GM18502 (cell line): ENCODE data around the gene TNS3.

Source experiments
- ATAC-seq: cut with Tn5 transposase; IDR thresholded peaks from one replicate; pipeline ENCODE4 v1.9.1; 2021; ENCODE audit warnings: mild to moderate bottlenecking; ENCODE audit not compliant: unreplicated experiment, poor library complexity

TNS3 gene

GRCh38 chr7:47415318-47416212 lies 166.3 kb downstream of the TNS3 start:
- ATAC-seq = no peak

- no peak for ATAC-seq
Observed at GRCh38 chr7:47414342-47415317, 167.3 kb downstream of the TNS3 start.

GRCh38 chr7:47413526-47414341 lies 168.2 kb downstream of the TNS3 start:
- no peak for ATAC-seq

GRCh38 chr7:47411901-47412300 lies 170.0 kb downstream of the TNS3 start:
- ATAC-seq = no peak

GRCh38 chr7:47411281-47411869 lies 170.5 kb downstream of the TNS3 start:
- no peak for ATAC-seq

DNA sequence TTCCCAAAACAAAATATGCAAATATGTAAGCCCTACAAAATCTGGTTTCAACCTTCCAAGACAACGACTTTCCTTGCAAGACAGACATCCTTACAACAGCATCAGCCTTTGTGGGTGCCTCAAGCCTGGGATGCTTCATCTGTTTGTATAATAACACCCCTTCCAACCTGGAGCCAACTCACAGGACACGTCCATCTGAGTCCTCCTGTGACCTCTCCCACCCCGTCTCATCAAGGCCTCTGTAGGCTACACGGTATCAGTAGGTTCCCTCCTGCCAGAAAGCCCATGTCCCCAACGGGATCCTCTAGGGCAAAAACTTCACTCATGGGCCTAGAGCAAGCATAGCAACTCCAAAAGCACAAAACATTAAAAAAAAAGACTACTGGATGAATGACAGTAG lies 173.2 kb downstream of the TNS3 start:
- ATAC-seq = no peak

GRCh38 chr7:47407821-47408674 lies 173.9 kb downstream of the TNS3 start:
- ATAC-seq = no peak

DNA sequence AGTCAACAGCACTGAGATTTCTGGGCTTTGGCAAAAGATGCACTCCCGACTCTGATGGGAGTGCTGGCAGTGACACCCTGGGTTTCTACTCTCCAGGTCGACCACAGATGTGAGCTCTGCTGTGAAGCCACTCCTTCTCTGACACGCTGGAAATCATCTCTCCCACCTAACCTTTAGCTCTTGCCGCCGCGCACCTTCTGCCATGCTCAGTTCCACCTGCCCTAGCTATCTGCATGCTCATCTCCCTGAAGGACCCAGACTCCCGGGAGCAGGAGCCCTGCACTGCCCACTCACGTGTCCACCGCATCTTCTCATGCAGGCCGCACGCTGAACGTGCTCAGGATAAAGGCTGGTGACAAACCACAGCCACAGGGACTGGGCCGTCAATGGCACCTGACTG lies 174.8 kb downstream of the TNS3 start:
- ATAC-seq = no peak

DNA sequence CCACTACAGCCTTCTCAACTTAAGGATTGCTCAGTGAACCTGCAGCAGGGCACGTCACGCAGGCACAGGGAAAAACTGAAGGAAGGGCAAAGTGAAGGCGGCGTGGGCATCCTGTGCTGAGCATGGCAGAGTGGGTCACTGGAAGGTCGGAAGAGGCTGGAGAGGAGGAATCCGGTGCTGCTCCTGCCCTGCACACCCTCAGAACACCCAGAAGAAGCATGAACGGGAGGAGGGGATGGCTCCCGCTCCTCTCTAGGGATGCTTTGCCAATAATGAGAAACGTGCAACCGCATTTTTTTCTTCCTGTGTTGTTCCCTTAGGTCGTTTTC lies 175.1 kb downstream of the TNS3 start:
- ATAC-seq = no peak

GRCh38 chr7:47405921-47406800 lies 175.8 kb downstream of the TNS3 start:
- ATAC-seq = no peak

DNA sequence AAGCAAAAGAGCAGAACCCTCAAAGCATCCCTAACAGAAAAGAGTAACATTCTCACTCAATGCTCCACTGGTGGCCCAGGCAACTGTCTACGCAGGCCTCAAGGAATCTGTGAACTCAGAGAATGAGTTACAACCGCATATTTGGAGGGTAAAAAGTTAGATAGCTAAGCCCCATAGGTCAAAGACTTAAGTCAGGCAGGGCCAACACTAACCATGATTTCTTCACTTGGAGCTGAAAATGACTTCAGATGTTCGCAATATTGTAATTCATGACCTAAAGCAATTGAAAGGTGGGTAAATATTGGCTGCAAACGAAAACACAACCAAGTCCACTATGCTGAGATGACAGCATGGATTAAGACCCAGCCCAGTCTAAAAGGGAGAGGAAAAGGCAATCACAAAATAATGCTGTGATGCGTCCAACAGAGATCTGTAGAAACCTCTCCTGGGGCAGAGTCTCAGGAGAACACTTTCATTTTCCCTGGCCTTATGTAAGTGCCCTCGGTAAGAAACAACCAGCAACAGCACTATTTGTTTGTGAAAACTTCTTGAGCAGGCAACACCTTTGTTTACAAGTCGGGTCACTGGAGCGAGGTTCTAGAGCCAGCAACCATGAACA lies 176.5 kb downstream of the TNS3 start:
- no peak for ATAC-seq

DNA sequence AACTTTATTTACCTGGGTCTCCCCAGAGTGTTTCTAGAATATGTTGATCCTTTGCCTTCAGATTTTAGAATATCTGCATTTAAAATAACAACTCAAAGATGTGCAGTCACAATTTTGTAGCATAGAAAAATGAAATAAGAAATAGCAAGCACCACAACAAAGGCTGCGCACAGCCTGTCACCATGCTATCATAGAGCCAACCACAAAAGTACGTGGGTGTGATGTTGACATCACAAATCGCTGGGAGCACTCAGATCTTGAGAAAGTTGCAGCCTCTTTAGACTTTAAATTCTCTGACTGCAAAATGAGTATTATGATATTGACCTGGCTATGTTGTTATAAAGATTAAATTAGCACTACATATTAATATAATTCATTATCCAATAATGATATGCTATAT lies 177.9 kb downstream of the TNS3 start:
- ATAC-seq = no peak

DNA sequence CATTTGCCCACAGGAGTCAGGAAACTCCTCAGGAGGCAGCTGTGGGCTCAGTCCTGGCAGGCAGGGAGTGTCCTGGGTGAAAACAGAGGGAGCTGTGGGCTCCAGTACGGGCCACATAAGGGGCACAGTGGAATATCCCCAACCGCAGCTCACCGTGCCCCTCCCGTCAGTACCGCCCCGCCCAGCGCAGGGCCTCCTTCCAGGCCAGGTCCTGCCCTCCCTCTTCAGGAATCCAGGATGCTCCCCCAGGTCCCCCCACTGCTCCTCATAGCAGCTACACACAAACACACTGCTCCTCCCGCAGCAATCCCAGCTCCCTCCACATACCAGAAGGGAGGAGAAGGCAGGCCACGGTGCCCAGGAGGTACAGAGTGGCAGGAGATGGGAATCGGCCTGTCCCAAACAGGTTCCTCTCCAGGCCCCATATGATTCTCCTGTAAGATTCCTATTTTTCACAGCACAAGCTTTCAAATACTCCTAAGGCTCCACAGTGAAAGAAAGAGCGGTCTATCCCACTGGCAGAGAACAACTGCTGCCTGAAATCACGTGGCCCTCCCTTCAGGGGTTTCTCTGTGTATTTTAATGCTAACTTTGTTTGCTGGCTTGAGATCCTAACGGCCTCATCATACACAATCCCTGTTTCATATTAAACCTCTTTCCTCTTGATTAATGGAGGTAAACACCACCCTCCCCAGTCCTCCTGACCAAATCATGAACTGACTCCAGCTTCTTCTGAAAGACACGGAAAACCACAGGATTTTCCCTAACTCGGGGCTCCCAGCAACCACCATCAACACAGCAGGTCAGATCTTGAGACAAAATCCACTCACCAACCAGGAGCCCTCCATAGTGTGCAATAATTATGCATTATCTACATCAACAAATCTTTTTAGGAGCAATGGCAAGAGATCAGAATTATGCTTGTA lies 178.7 kb downstream of the TNS3 start:
- ATAC-seq = no peak

DNA sequence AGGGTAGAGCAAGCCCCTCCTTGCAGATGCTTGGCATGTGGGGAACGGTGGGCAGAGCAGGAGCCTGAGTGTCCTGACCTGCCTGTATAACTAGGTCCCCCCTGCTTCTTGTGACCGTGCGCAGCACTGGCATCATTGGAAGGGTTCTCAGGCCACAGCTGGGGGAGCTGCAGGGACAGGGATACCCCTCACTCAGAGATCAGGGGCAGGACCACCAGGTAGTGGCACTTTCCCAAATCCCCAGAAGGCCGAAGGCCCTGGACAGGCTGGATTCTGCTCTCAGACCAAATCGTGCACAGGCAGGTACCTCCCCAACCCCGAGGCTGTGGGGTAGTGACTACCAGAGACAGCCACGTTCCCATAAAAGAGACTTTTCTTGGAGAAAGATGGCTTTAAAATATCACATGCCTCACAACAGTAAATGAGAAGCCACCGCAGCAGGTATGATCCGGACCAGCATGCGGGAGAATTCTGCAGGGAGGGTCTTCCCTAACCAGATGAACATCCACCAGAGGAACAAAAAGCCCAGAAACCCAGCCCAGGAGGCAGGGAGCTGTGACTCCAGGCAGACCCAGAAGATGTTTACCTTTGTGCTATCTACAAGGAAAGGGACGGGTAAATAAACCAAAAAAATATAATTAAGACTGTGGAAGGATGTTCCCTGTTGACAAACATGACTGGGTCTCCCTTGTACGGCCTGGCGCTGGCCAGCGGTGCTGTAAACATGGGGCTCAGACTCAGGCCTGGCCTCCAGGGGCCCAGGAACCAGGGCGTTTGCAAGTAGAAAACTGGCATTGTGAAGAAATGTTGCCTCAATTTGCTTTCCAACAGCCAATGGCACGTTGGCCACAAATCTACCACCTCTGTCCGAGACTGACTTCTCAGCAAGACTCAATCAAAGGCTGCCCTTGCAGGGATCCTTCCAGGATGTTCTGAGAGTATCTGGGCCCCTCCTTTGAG lies 180.0 kb downstream of the TNS3 start:
- ATAC-seq = no peak

GRCh38 chr7:47400741-47401206 lies 181.1 kb downstream of the TNS3 start:
- no peak for ATAC-seq

- no peak for ATAC-seq
Observed at GRCh38 chr7:47400001-47400400, 181.9 kb downstream of the TNS3 start.
